HepG2 (cell line): ENCODE results near the gene TXNRD2. TPM values are rescaled to one million over a fixed set of nuclear protein-coding genes. Genes with fewer than 3 reads are reported as not detected.

Experiments
- AKAP8 ChIP-seq: sonication (generic); formaldehyde crosslinking; IDR thresholded peaks from 2 replicates; pipeline ENCODE4 v1.5.1; 2020; ENCODE audit warnings: mild to moderate bottlenecking, missing genetic modification reagents
- ATF5 ChIP-seq: sonication (generic); formaldehyde crosslinking; IDR thresholded peaks from 2 replicates; pipeline ENCODE4 v1.4.0; 2020; ENCODE audit warnings: mild to moderate bottlenecking, low read depth, missing genetic modification reagents
- GATAD1 ChIP-seq: IDR thresholded peaks from 2 replicates; pipeline ENCODE4 v1.6.1; 2016; ENCODE audit warnings: missing genetic modification reagents, missing compliant biosample characterization
- GATAD2A ChIP-seq: IDR thresholded peaks from 2 replicates; pipeline ENCODE4 v1.6.1; 2016
- GTF2F1 ChIP-seq: fragments of 150-350 bp; IDR thresholded peaks from 2 replicates; pipeline ENCODE4 v1.6.1; 2014; ENCODE audit warnings: low read length
- KDM5B ChIP-seq: sonication (generic); formaldehyde crosslinking; IDR thresholded peaks from 2 replicates; pipeline ENCODE4 v1.4.0; 2020; ENCODE audit warnings: missing genetic modification reagents, mild to moderate bottlenecking, borderline replicate concordance
- KDM6A ChIP-seq: IDR thresholded peaks from 2 replicates; pipeline ENCODE4 v1.6.1; 2016; ENCODE audit warnings: low read depth
- MIER2 ChIP-seq: IDR thresholded peaks from 2 replicates; pipeline ENCODE4 v1.6.1; 2016; ENCODE audit warnings: missing biosample characterization, missing genetic modification reagents
- NFAT5 ChIP-seq: sonication (generic); formaldehyde crosslinking; IDR thresholded peaks from 2 replicates; pipeline ENCODE4 v1.4.0; 2020; ENCODE audit warnings: missing genetic modification reagents
- PATZ1 ChIP-seq: sonication (generic); formaldehyde crosslinking; IDR thresholded peaks from 2 replicates; pipeline ENCODE4 v1.4.0; 2020; ENCODE audit warnings: missing genetic modification reagents
- PRDM10 ChIP-seq: sonication (generic); formaldehyde crosslinking; IDR thresholded peaks from 2 replicates; pipeline ENCODE4 v1.4.0; 2020; ENCODE audit warnings: low read depth, missing genetic modification reagents
- RXRA ChIP-seq: sonication (generic); formaldehyde crosslinking; IDR thresholded peaks from 2 replicates; pipeline ENCODE4 v1.5.1; 2020; ENCODE audit warnings: missing genetic modification reagents
- ZNF253 ChIP-seq: sonication (generic); formaldehyde crosslinking; IDR thresholded peaks from 2 replicates; pipeline ENCODE4 v1.8.0; 2022; ENCODE audit warnings: mild to moderate bottlenecking, missing genetic modification reagents, borderline replicate concordance
- ZNF276 ChIP-seq: sonication (generic); formaldehyde crosslinking; IDR thresholded peaks from 2 replicates; pipeline ENCODE4 v1.4.0; 2020; ENCODE audit warnings: mild to moderate bottlenecking, low read depth, missing genetic modification reagents
- polyA plus RNA-seq, 8 experiments: library from polyadenylated mRNA; depleted of rRNA in 3 of 8; stranded (reverse) in 7 of 8; unstranded in 1 of 8; fragments of >200 nt; fragmentation: Illumina TruSeq in 4 of 8; extraction: Trizol in 4 of 8; gene quantifications; 2 replicates each; pipeline versions ENCODE4 v1.2.1 to v1.2.3, GENCODE V29; 2011 to 2016; ENCODE audit warnings: low read depth in 4 of 8, missing spikeins in 1 of 8, mixed read lengths in 1 of 8; ENCODE audit not compliant: insufficient read depth in 1 of 8
- total RNA-seq, 5 experiments: library from RNA; depleted of rRNA; stranded (reverse); fragments of >200 nt; fragmentation: Illumina TruSeq; extraction: Trizol; gene quantifications; 2 replicates each; pipeline ENCODE4 v1.2.3, GENCODE V29; 2016; ENCODE audit warnings: low read depth in 1 of 5

TXNRD2 gene
- total and polyA plus RNA-seq, 2 of the 13 experiments (the other 11 are each of a cell fraction or from before 2014, with no cell fraction given) = 17.5 to 18.6 TPM

- TF ChIP-seq ZNF253 (0 out of 2 replicates have a peak, but pooled peaks have one; percentile 65), ZNF276 (CRISPR knock-in tag) (no peak), KDM5B (CRISPR knock-in tag) (no peak), GATAD2A (CRISPR knock-in tag) (no peak), GTF2F1 (no peak), NFAT5 (CRISPR knock-in tag) (no peak), AKAP8 (CRISPR knock-in tag) (no peak), KDM6A (no peak), PRDM10 (CRISPR knock-in tag) (no peak), PATZ1 (CRISPR knock-in tag) (peak; percentile 20), RXRA (no peak), MIER2 (CRISPR knock-in tag) (no peak), ATF5 (CRISPR knock-in tag) (no peak), GATAD1 (no peak)
Observed at GRCh38 chr22:19940536-19941364, 868 bp downstream of the TXNRD2 start (continued).
